H1 (cell line): ENCODE measurements around the gene LLGL2. TPM values are rescaled to one million over a fixed set of nuclear protein-coding genes. Genes with fewer than 3 reads are reported as not detected.

ENCODE experiments used
- CTCF ChIA-PET: fragments of 300-600 bp; sonication (Branson Sonifier 250); formaldehyde crosslinking; loops from one replicate; lab custom pipeline; 2021; ENCODE audit not compliant: partially characterized antibody; lab: Charles Lee
- POLR2A ChIA-PET: fragments of 300-600 bp; sonication (Branson Sonifier 250); formaldehyde crosslinking; loops from one replicate; lab custom pipeline; 2021; ENCODE audit warnings: inconsistent platforms; ENCODE audit not compliant: partially characterized antibody; lab: Charles Lee
- DNase-seq, 2 experiments: peaks; one replicate each; pipeline versions ENCODE4 v3.0.0 to v3.0.0-alpha.2; 2010 to 2022; ENCODE audit warnings: low spot score in 2 of 2, low read depth in 1 of 2, mixed read lengths in 1 of 2
- FAIRE-seq: peaks from 2 replicates; lab custom pipeline; 2011; peaks lifted over from hg19 to GRCh38; lab: Jason Lieb, UNC
- H2AFZ ChIP-seq: 2 replicates; pipeline ENCODE4 v1.8.1; 2012; ENCODE audit warnings: low read length, inconsistent platforms
- H2AK5ac ChIP-seq: 2 replicates; pipeline ENCODE4 v1.6.1; 2013; ENCODE audit warnings: low read depth, low read length
- H2BK120ac ChIP-seq: replicated peaks from 2 replicates; pipeline ENCODE3; 2013; ENCODE audit warnings: low read depth, low read length, inconsistent platforms
- H2BK12ac ChIP-seq: 2 replicates; pipeline ENCODE4 v1.6.1; 2013; ENCODE audit warnings: low read depth, low read length
- H2BK15ac ChIP-seq: 2 replicates; pipeline ENCODE4 v1.6.1; 2013; ENCODE audit warnings: low read length
- H2BK20ac ChIP-seq: 2 replicates; pipeline ENCODE4 v1.6.1; 2013; ENCODE audit warnings: low read length
- H2BK5ac ChIP-seq: 2 replicates; pipeline ENCODE4 v1.6.1; 2013; ENCODE audit warnings: low read depth, low read length
- H3K14ac ChIP-seq: 2 replicates; pipeline ENCODE4 v1.6.1; 2013; ENCODE audit warnings: inconsistent platforms; ENCODE audit not compliant: insufficient read length
- H3K18ac ChIP-seq: 2 replicates; pipeline ENCODE4 v1.6.1; 2013; ENCODE audit warnings: low read length; ENCODE audit errors: extremely low read depth
- H3K23ac ChIP-seq: 2 replicates; pipeline ENCODE4 v1.6.1; 2013; ENCODE audit warnings: inconsistent platforms; ENCODE audit not compliant: insufficient read length
- H3K23me2 ChIP-seq: 2 replicates; pipeline ENCODE4 v1.6.1; 2013; ENCODE audit warnings: low read depth, low read length
- H3K27ac ChIP-seq: 2 replicates; pipeline ENCODE4 v1.6.1; 2011; ENCODE audit warnings: low read depth, low read length, inconsistent platforms
- H3K27me3 ChIP-seq, 4 experiments: replicated peaks in 1 of 4; 1 replicate in 1 of 4; 2 replicates in 3 of 4; pipeline versions ENCODE4 v1.6.1 to v1.8.1; 2011 to 2013; ENCODE audit warnings: low read length in 3 of 4, mild to moderate bottlenecking in 3 of 4, inconsistent platforms in 2 of 4, mixed read lengths in 2 of 4, moderate library complexity in 1 of 4; ENCODE audit not compliant: control insufficient read depth in 3 of 4, insufficient read depth in 3 of 4; ENCODE audit errors: extremely low read depth in 1 of 4
- H3K36me3 ChIP-seq, 4 experiments: 2 replicates each; pipeline versions ENCODE4 v1.6.1 to v1.8.1; 2011 to 2013; ENCODE audit warnings: mild to moderate bottlenecking in 4 of 4, low read length in 3 of 4, moderate library complexity in 2 of 4, control low read depth in 1 of 4, inconsistent platforms in 1 of 4; ENCODE audit not compliant: insufficient read depth in 4 of 4, control insufficient read depth in 2 of 4
- H3K4ac ChIP-seq: replicated peaks from 2 replicates; pipeline ENCODE3; 2013; ENCODE audit warnings: low read length, low read depth, mixed read lengths, inconsistent platforms; ENCODE audit not compliant: insufficient read length
- H3K4me1 ChIP-seq, 4 experiments: replicated peaks in 1 of 4; 1 replicate in 1 of 4; 2 replicates in 3 of 4; pipeline versions ENCODE4 v1.6.1 to v1.8.1; 2011 to 2013; ENCODE audit warnings: low read length in 3 of 4, inconsistent platforms in 2 of 4, mixed read lengths in 1 of 4; ENCODE audit not compliant: insufficient read depth in 4 of 4, control insufficient read depth in 3 of 4
- H3K4me2 ChIP-seq, 2 experiments: 2 replicates each; pipeline versions ENCODE4 v1.6.1 to v1.8.1; 2011 to 2013; ENCODE audit warnings: low read depth in 2 of 2, low read length in 2 of 2, control low read depth in 1 of 2, inconsistent platforms in 1 of 2, mild to moderate bottlenecking in 1 of 2; ENCODE audit not compliant: insufficient read depth in 1 of 2
- H3K4me3 ChIP-seq, 4 experiments: fragments of 200-600, 300-600 bp in 1 of 4; sonication (generic), shearing (Covaris generic), sonication (Bioruptor Twin) in 1 of 4; 2 replicates each; pipeline versions ENCODE4 v1.5.1 to v1.8.1; 2011 to 2016; ENCODE audit warnings: low read length in 4 of 4, low read depth in 3 of 4, control low read depth in 2 of 4, inconsistent platforms in 2 of 4, mild to moderate bottlenecking in 2 of 4, mixed read lengths in 1 of 4, moderate library complexity in 1 of 4; ENCODE audit not compliant: insufficient read depth in 2 of 4; ENCODE audit errors: extremely low read depth in 1 of 4
- H3K56ac ChIP-seq: replicated peaks from 2 replicates; pipeline ENCODE3; 2013; ENCODE audit warnings: low read depth, mild to moderate bottlenecking, mixed read lengths, low read length, inconsistent platforms; ENCODE audit not compliant: insufficient read length
- H3K79me1 ChIP-seq: 2 replicates; pipeline ENCODE4 v1.6.1; 2013; ENCODE audit warnings: low read depth, low read length, control low read depth
- H3K79me2 ChIP-seq, 2 experiments: 2 replicates each; pipeline versions ENCODE4 v1.6.1 to v1.8.1; 2012 to 2013; ENCODE audit warnings: low read length in 2 of 2, mild to moderate bottlenecking in 2 of 2, inconsistent platforms in 1 of 2; ENCODE audit not compliant: insufficient read depth in 2 of 2, control insufficient read depth in 1 of 2
- H3K9ac ChIP-seq, 4 experiments: replicated peaks in 1 of 4; 1 replicate in 1 of 4; 2 replicates in 3 of 4; pipeline versions ENCODE4 v1.6.1 to v1.8.1; 2011 to 2013; ENCODE audit warnings: low read depth in 3 of 4, low read length in 3 of 4, control low read depth in 2 of 4, mild to moderate bottlenecking in 2 of 4, moderate library complexity in 2 of 4, inconsistent platforms in 1 of 4; ENCODE audit errors: extremely low read depth in 1 of 4
- H3K9me3 ChIP-seq, 2 experiments: 2 replicates each; pipeline versions ENCODE4 v1.6.1 to v1.8.1; 2012 to 2013; ENCODE audit warnings: mild to moderate bottlenecking in 2 of 2, moderate library complexity in 2 of 2, control low read depth in 1 of 2, inconsistent platforms in 1 of 2, low read depth in 1 of 2, low read length in 1 of 2, mixed read lengths in 1 of 2; ENCODE audit not compliant: insufficient read depth in 2 of 2
- H4K20me1 ChIP-seq, 2 experiments: replicated peaks in 1 of 2; 2 replicates each; pipeline versions ENCODE3 to v1.8.1; 2011 to 2013; ENCODE audit warnings: inconsistent platforms in 2 of 2, low read length in 2 of 2, mild to moderate bottlenecking in 1 of 2; ENCODE audit not compliant: insufficient read depth in 2 of 2, control insufficient read depth in 1 of 2
- H4K5ac ChIP-seq: 2 replicates; pipeline ENCODE4 v1.6.1; 2013; ENCODE audit warnings: low read length, low read depth, mixed read lengths, inconsistent platforms; ENCODE audit not compliant: insufficient read length
- H4K8ac ChIP-seq: 2 replicates; pipeline ENCODE4 v1.8.0; 2013; ENCODE audit warnings: mild to moderate bottlenecking, moderate library complexity, low read length, inconsistent platforms; ENCODE audit not compliant: insufficient read depth; ENCODE audit errors: extremely low read depth
- H4K91ac ChIP-seq: replicated peaks from 2 replicates; pipeline ENCODE3; 2013; ENCODE audit warnings: low read length, mixed read lengths, inconsistent platforms; ENCODE audit not compliant: insufficient read length
- CEBPB ChIP-seq: IDR thresholded peaks from 2 replicates; pipeline ENCODE4 v1.6.1; 2012; ENCODE audit warnings: low read depth, low read length
- CTBP2 ChIP-seq: IDR thresholded peaks from 2 replicates; pipeline ENCODE4 v1.7.0; 2011; ENCODE audit warnings: borderline replicate concordance, mild to moderate bottlenecking, moderate library complexity, mixed read lengths, low read length; ENCODE audit not compliant: insufficient read depth, insufficient read length
- EGR1 ChIP-seq: IDR thresholded peaks from 2 replicates; pipeline ENCODE4 v1.6.1; 2011; ENCODE audit warnings: low read depth, low read length, borderline replicate concordance
- EP300 ChIP-seq, 2 experiments: IDR thresholded peaks; 1 replicate in 1 of 2; 2 replicates in 1 of 2; pipeline ENCODE4 v1.6.1; 2011 to 2012; ENCODE audit warnings: low read depth in 2 of 2, low read length in 2 of 2, mild to moderate bottlenecking in 2 of 2, borderline replicate concordance in 1 of 2, inconsistent platforms in 1 of 2, moderate library complexity in 1 of 2
- HDAC2 ChIP-seq, 2 experiments: fragments of 300-600 bp in 1 of 2; sonication (generic) in 1 of 2; IDR thresholded peaks; 2 replicates each; pipeline ENCODE4 v1.6.1; 2011 to 2012; ENCODE audit warnings: low read depth in 2 of 2, low read length in 2 of 2, mild to moderate bottlenecking in 2 of 2, moderate library complexity in 2 of 2, borderline replicate concordance in 1 of 2, inconsistent platforms in 1 of 2
- KDM1A ChIP-seq: fragments of 200-600, 300-600 bp; sonication (generic); IDR thresholded peaks from 2 replicates; pipeline ENCODE4 v1.7.1; 2016; ENCODE audit warnings: mild to moderate bottlenecking, low read length, borderline replicate concordance
- PHF8 ChIP-seq: fragments of 200-600 bp; sonication (generic); conservative IDR thresholded peaks from 2 replicates; pipeline ENCODE4 v1.7.1; 2012; ENCODE audit warnings: low read depth, mild to moderate bottlenecking, inconsistent platforms, low read length, moderate library complexity
- RBBP5 ChIP-seq: IDR thresholded peaks from 2 replicates; pipeline ENCODE4 v1.7.1; 2012; ENCODE audit warnings: low read depth, mild to moderate bottlenecking, inconsistent platforms, low read length, moderate library complexity, borderline replicate concordance
- RFX5 ChIP-seq: IDR thresholded peaks from 2 replicates; pipeline ENCODE4 v1.6.1; 2011; ENCODE audit warnings: low read depth, low read length, improper control_type of control experiment, borderline replicate concordance
- RXRA ChIP-seq: IDR thresholded peaks from 2 replicates; pipeline ENCODE4 v1.6.1; 2011; ENCODE audit warnings: low read depth, mild to moderate bottlenecking, low read length, moderate library complexity; ENCODE audit not compliant: insufficient read depth
- SP2 ChIP-seq: IDR thresholded peaks from 2 replicates; pipeline ENCODE4 v1.6.1; 2012; ENCODE audit warnings: mild to moderate bottlenecking, low read length, inconsistent platforms
- TBP ChIP-seq: IDR thresholded peaks from 2 replicates; pipeline ENCODE4 v1.6.1; 2011; ENCODE audit warnings: low read depth, low read length, improper control_type of control experiment
- TEAD4 ChIP-seq: IDR thresholded peaks from 2 replicates; pipeline ENCODE4 v1.6.1; 2012; ENCODE audit warnings: low read depth, low read length, inconsistent platforms, mixed read lengths
- ZNF274 ChIP-seq: IDR thresholded peaks from 2 replicates; pipeline ENCODE4 v1.7.0; 2012; ENCODE audit warnings: low read length, borderline replicate concordance; ENCODE audit errors: extremely low read depth
- WGBS, 2 experiments: shearing (Covaris generic) in 1 of 2; methylation state at CpG; one replicate each; pipeline versions ENCODE4 v1.1.6 to v1.1.7; 2013 to 2015; ENCODE audit warnings: low lambda C conversion rate in 2 of 2, mixed read lengths in 2 of 2, inconsistent platforms in 1 of 2, low coverage in 1 of 2, missing lambda C conversion rate in 1 of 2; ENCODE audit not compliant: insufficient replicate concordance in 2 of 2, insufficient coverage in 1 of 2, insufficient read length in 1 of 2; ENCODE audit errors: extremely low coverage in 1 of 2, missing lambda C conversion rate in 1 of 2; 5-methylcytosine and 5-hydroxymethylcytosine counted together
- polyA plus RNA-seq, 7 experiments: library from polyadenylated mRNA; depleted of rRNA in 3 of 7; stranded (reverse) in 5 of 7; unstranded in 2 of 7; fragments of >200 nt in 5 of 7; fragments of 200-250 nt in 2 of 7; gene quantifications; 1 replicate in 5 of 7; 2 replicates in 1 of 7; 4 replicates in 1 of 7; pipeline versions ENCODE4 v1.2.1 to v1.2.3, GENCODE V29; 2011 to 2013; ENCODE audit warnings: missing spikeins in 2 of 7, mixed read lengths in 2 of 7
- total RNA-seq: library from RNA; stranded (reverse); fragmentation: NEBNext Ultra II Directional; extraction: Animal tissue kit (Norgen Biotek cat#: 25700); gene quantifications from 2 replicates; pipeline ENCODE4 v1.2.1, GENCODE V29; 2021

The LLGL2 gene
- total and polyA plus RNA-seq, 2 of the 8 experiments (the other 6 are each of a cell fraction or from before 2014, with no cell fraction given) = 64.5 to 77.1 TPM

GRCh38 chr17:75622076-75622475 lies 96.6 kb downstream of the LLGL2 start:
- whole genome bisulfite sequencing, 2 experiments = 84% methylated on average over 8 of the region's 8 CpGs; no CpG with 5 or more reads in 1 of the 2 experiments
- Histone ChIP-seq H2BK20ac (no peak overlapping the region), H3K56ac (no peak overlapping the region), H2BK5ac (no peak overlapping the region), H3K4ac (no peak overlapping the region), H3K4me3 (no peak overlapping the region), H3K23me2 (no peaks in the 10 kb centered on the region), H2AFZ (no peak overlapping the region), H3K27me3 (no peaks in the 10 kb centered on the region; a peak in 2 of 7 replicates), H3K36me3 (no peaks in the 10 kb centered on the region), H3K23ac (no peak overlapping the region), H2AK5ac (no peak overlapping the region), H3K9ac (no peak overlapping the region), H2BK120ac (no peak overlapping the region), H3K14ac (no peak overlapping the region), H4K8ac (no peak overlapping the region), H3K79me2 (no peaks in the 10 kb centered on the region), H4K20me1 (peaks cover 0 to 1% of the 10 kb centered on the region in 2 experiments), H2BK15ac (no peak overlapping the region), H4K5ac (no peak overlapping the region), H2BK12ac (no peak overlapping the region), H3K9me3 (no peaks in the 10 kb centered on the region), H3K4me2 (no peak overlapping the region), H3K18ac (no peak overlapping the region), H4K91ac (no peak overlapping the region), H3K4me1 (peaks cover 0 to 4% (median 1%) of the 10 kb centered on the region in 4 experiments; a peak in 4 of 7 replicates), H3K27ac (no peak overlapping the region), H3K79me1 (no peaks in the 10 kb centered on the region)
- no peak for DNase-seq
- TF ChIP-seq PHF8 (no peak), ZNF274 (no peak), TEAD4 (no peak), CEBPB (no peak), TBP (no peak), KDM1A (no peak), RFX5 (no peak), HDAC2 (IDR thresholded peaks at IDR 0.05; ENCODE audit: borderline replicate concordance in 1 of 2, low read depth in 2 of 2, low read length in 2 of 2) (no peak), RXRA (no peak), EP300 (IDR thresholded peaks at IDR 0.05; ENCODE audit: borderline replicate concordance in 1 of 2, low read depth in 2 of 2, low read length in 2 of 2) (no peak), EGR1 (no peak), RBBP5 (no peak), SP2 (no peak), CTBP2 (no peak)
- CTCF ChIA-PET = interaction anchor here (1.2 to 59.2 kb wide), 7 partner anchors 3 to 131 kb away, joined by 3 to 2200 read pairs (median 49); partner anchors contain the start of genes RECQL5, SAP30BP and SMIM5
- POLR2A ChIA-PET = interaction anchor here (0.8 to 1.6 kb wide), 4 partner anchors 13 to 158 kb away, joined by 3 to 5 read pairs (median 5); a partner anchor contains a TSS
- no peak for FAIRE-seq
